Dermis blood vessel endothelial cell (primary cell): ENCODE data around the gene SSTR5. TPM values are rescaled to one million over a fixed set of nuclear protein-coding genes. Genes with fewer than 3 reads are reported as not detected.

Experiments used
- DNase-seq: peaks from one replicate; pipeline ENCODE4 v3.0.0; 2010
- total RNA-seq: library from RNA; depleted of rRNA; stranded (reverse); fragments of >200 nt; gene quantifications from 2 replicates; pipeline ENCODE4 v1.2.3, GENCODE V29; 2014

The SSTR5 gene
- total RNA-seq, 1 donor from 2014 or later: 0.17 TPM

DNA sequence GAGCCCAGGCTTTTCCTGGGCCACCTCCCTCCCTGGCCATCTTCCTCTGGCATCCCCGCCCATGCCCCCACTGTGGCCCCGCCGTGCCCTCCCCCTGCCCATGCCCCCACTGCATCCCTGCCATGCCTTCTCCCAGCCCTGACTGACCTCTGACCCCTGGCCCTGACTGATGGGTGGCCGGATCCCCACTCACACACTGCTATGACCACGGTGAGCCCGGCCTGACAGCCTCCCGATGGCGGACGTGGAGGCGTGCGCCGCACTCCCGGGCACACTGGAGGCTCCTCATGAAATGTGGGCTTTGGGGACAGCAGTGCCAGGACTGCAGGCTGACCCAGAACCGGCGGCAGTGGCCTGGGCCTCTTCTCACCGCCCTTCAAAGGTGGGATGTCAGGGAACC, 34.1 kb downstream of the SSTR5 start:
- DNase-seq: no peak

DNA sequence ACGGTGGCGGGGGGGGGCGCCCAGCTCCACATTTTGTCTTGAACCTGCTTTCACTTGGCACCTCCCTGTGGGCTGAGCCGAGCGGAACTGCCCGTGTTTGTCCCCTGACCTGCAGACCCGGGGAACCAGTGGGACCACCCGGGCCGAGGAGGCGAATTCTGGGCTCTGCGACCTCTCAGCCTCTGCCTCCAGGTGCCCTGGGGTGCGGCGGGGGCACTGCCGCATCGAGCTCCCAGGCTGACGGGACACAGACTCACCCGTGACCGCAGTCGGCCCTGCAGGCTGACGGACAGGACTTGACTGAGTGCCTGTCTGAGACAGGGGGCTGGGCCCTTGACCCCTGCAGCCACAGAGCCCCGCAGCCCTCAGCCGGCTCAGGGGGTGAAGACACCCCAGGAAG, 34.6 kb downstream of the SSTR5 start:
- no peak for DNase-seq

DNA sequence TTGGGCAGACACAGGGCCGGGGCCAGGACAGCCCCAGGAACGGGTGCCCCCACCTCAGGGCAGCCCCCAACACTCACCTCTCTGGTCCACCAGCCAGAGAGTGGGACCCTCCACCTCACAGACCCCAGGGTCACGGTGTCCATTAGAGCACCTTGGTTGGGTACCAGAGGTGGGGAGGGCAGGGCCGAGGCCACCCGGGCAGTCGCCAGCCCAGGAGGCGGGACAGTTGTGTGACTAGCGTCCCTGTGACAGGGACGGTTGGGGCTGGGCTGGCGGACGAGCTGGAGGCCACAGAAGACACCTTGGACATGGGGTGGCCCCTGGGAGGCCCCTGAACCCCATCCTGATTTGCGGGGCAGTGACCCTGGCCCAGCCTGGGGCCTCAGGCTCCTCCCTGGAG, 35.2 kb downstream of the SSTR5 start:
- DNase-seq: no peak

GRCh38 chr16:1108299-1109252, 36.0 kb downstream of the SSTR5 start:
- DNase-seq: no peak

DNA sequence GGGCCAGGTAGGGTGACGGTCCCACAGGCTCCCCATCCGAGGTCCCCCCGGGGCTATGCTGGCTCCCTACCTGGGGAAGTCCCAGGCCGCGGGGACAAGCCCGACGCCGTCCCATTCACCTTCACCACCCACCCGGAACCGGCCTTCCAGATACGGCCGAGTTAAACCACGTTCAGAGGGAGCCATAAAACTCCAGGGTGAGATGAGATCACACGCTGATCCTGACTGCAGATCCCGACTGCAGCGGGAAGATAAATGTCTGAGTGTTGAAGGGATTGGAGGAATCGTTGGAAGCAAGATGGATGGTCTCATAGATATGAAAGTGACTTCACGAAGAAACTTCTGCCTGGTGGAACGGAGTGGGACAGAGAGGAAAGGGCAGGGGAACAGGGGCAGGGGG, 37.1 kb downstream of the SSTR5 start:
- DNase-seq: no peak

DNA sequence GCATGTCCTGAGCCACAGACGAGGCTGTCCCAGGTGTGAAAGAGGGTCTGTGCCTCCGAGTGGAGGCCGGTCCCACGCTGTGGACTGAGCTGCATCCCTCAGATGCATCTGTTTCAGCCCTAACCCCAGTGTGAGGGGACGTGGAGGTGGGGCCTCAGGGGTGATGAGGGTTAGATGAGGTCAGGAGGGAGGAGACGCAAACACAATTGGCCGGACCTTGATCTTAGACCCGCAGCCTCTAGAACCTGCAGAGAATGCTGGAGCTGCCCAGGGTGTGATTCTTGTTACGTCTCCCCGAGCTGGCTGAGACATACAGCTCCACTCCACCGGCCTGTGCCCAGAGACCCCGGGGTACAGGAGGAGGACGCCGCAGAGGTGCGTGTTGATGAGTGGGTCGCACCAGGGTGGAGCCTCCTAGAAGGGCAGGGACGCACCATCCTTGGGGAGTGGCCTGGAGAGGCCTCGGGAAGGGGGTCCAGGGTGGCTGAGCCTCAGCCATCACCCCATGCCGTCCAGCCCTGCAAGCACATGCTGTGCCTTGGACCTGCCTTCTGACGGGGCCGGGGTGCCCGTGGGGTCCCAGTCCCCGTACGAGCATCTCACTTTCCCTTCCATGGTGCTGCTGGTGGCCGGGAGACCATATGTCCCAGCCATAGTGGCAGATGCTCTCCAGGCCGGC, 40.1 kb downstream of the SSTR5 start:
- DNase-seq: no peak

GRCh38 chr16:1113489-1113888, 40.9 kb downstream of the SSTR5 start:
- DNase-seq: no peak

DNA sequence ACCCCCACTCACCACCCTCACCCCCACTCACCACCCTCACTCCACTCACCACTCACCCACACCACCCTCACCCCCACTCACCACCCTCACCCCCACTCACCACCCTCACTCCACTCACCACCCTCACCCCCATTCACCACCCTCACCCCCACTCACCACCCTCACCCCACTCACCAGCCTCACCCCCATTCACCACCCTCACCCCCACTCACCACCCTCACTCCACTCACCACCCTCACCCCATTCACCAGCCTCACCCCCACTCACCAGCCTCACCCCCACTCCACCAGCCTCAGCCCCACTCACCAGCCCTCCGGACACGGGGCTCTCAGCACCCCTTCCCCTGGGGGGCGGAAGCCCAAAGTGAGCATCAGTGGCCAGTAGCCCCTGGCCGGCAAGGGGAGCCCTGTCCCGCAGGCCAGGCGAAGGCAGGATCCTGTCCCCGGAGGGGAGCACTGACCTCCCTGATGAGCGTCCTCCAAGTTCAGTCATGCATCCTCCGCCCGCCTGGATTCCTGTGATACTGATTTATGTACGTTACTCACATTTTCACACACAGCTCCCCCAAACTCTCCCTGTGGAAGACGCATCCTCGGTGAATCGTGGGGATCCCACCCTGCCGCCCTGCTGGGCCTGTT, 41.5 kb downstream of the SSTR5 start:
- DNase-seq: no peak

- DNase-seq: no peak
Observed at GRCh38 chr16:1116693-1117077, 44.1 kb downstream of the SSTR5 start.

GRCh38 chr16:1117176-1117900, 44.8 kb downstream of the SSTR5 start:
- no peak for DNase-seq

GRCh38 chr16:1117926-1118325, 45.4 kb downstream of the SSTR5 start:
- DNase-seq: no peak

- no peak for DNase-seq
Observed at GRCh38 chr16:1119129-1119528, 46.6 kb downstream of the SSTR5 start.

- DNase-seq: no peak
Observed at GRCh38 chr16:1119766-1120576, 47.4 kb downstream of the SSTR5 start.

DNA sequence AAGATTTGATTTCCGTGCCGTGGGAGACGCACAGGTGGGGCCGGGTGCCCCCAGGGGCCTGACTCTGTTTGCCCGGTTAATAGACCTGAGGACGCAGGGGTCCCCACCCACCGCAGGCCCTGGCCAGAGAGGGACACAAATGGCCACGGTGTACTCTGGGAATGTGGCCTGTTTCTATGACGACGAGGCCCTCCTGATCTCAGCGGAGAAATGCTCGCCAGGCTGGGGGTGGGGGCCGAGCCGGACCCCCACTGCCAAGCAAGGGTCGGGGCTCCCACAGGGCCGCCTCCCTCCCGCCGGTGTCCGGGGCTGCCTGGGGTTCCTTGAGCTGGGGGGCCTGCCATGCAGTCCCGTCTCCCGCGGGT, 48.0 kb downstream of the SSTR5 start:
- no peak for DNase-seq

- no peak for DNase-seq
Observed at GRCh38 chr16:1121009-1121408, 48.5 kb downstream of the SSTR5 start.

GRCh38 chr16:1121601-1122397, 49.3 kb downstream of the SSTR5 start:
- DNase-seq: no peak

DNA sequence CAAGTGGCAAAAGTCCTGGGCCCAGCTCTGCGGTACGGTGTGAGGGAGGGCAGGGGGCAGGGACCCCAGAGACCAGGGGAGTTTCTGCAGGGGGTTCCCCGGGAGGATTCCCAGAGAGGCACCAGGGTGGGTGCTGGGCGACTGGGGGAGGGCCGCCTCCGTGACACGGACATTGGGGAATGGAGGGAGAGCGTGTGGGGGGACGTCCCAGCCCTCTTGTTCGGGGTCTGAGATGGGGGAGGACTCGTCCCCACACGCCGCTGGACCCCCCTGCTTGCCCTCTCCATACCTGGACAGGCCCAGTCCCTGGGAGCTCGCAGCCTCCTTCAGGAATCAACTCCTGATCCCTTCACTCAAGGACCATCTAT, 49.8 kb downstream of the SSTR5 start:
- no peak for DNase-seq

- no peak for DNase-seq
Observed at GRCh38 chr16:1123525-1124230, 51.1 kb downstream of the SSTR5 start.

- no peak for DNase-seq
Observed at GRCh38 chr16:1124291-1124690, 51.7 kb downstream of the SSTR5 start.

- DNase-seq: no peak
Observed at GRCh38 chr16:1124795-1125194, 52.2 kb downstream of the SSTR5 start.

GRCh38 chr16:1125471-1125870, 52.9 kb downstream of the SSTR5 start:
- DNase-seq: no peak
